GM19240 (cell line): ENCODE data around the gene CYP1A1.

Experiments
- DNase-seq: peaks from one replicate; pipeline ENCODE4 v3.0.0; 2011; ENCODE audit warnings: low spot score; ENCODE audit not compliant: insufficient read length

The CYP1A1 gene

GRCh38 chr15:74695597-74696397 is 29.5 kb downstream of the CYP1A1 start, which contains the start of gene EDC3:
Gene EDC3, minus strand, starts transcription at chr15:74696024. Its CDS starts 20,900 bp downstream, at chr15:74675124.
- DNase-seq: peak; percentile 91

- DNase-seq: no peak
These were observed 33.0 kb downstream of the CYP1A1 start for GRCh38 chr15:74692327-74692726.

- no peak for DNase-seq
These were observed 41.6 kb downstream of the CYP1A1 start for GRCh38 chr15:74683758-74684157.

- DNase-seq: no peak
These were observed 42.4 kb downstream of the CYP1A1 start for GRCh38 chr15:74682954-74683353.

- DNase-seq: no peak
These were observed 44.9 kb downstream of the CYP1A1 start for GRCh38 chr15:74680456-74680855.

GRCh38 chr15:74676801-74677200 is 48.5 kb downstream of the CYP1A1 start:
- no peak for DNase-seq

- no peak for DNase-seq
These were observed 51.2 kb downstream of the CYP1A1 start for GRCh38 chr15:74674161-74674560.

- no peak for DNase-seq
These were observed 55.7 kb downstream of the CYP1A1 start for GRCh38 chr15:74669627-74670026.
